Astrocyte (in vitro differentiated cells and primary cell): ENCODE results near the gene KDM7A. TPM values are rescaled to one million over a fixed set of nuclear protein-coding genes. Genes with fewer than 3 reads are reported as not detected.

Source experiments
- DNase-seq: peaks from one replicate; pipeline ENCODE4 v3.0.0-alpha.2; 2010; ENCODE audit warnings: low read depth
- FAIRE-seq: peaks from 2 replicates; lab custom pipeline; 2011; peaks lifted over from hg19 to GRCh38; lab: Jason Lieb, UNC
- H2AFZ ChIP-seq: 2 replicates; pipeline ENCODE4 v1.6.0; 2012; ENCODE audit warnings: low read depth, low read length, inconsistent platforms
- H3K27ac ChIP-seq: 2 replicates; pipeline ENCODE4 v1.5.1; 2011; ENCODE audit warnings: low read depth, low read length, inconsistent platforms
- H3K27me3 ChIP-seq: 2 replicates; pipeline ENCODE4 v1.6.0; 2011; ENCODE audit warnings: low read length, inconsistent platforms; ENCODE audit not compliant: insufficient read depth
- H3K36me3 ChIP-seq: 2 replicates; pipeline ENCODE4 v1.5.1; 2011; ENCODE audit warnings: low read length, inconsistent platforms; ENCODE audit not compliant: insufficient read depth
- H3K4me1 ChIP-seq: 2 replicates; pipeline ENCODE4 v1.5.1; 2011; ENCODE audit warnings: low read length, inconsistent platforms; ENCODE audit not compliant: insufficient read depth
- H3K4me2 ChIP-seq: 2 replicates; pipeline ENCODE4 v1.6.0; 2012; ENCODE audit warnings: low read length, inconsistent platforms
- H3K4me3 ChIP-seq: 2 replicates; pipeline ENCODE4 v1.5.1; 2011; ENCODE audit warnings: low read depth, mild to moderate bottlenecking, low read length, inconsistent platforms; ENCODE audit not compliant: insufficient read depth
- H3K79me2 ChIP-seq: 2 replicates; pipeline ENCODE4 v1.6.0; 2012; ENCODE audit warnings: mild to moderate bottlenecking, low read length, inconsistent platforms; ENCODE audit not compliant: insufficient read depth
- H3K9ac ChIP-seq: 2 replicates; pipeline ENCODE4 v1.6.0; 2012; ENCODE audit warnings: mild to moderate bottlenecking, low read length, inconsistent platforms
- H3K9me3 ChIP-seq: 2 replicates; pipeline ENCODE4 v1.5.1; 2012; ENCODE audit warnings: low read depth, mild to moderate bottlenecking, low read length, inconsistent platforms; ENCODE audit not compliant: insufficient read depth
- H4K20me1 ChIP-seq: 2 replicates; pipeline ENCODE4 v1.6.0; 2012; ENCODE audit warnings: low read length, inconsistent platforms; ENCODE audit not compliant: insufficient read depth
- H3K27ac Mint-ChIP-seq: one replicate; pipeline ENCODE4 v1.8.0; 2021; ENCODE audit warnings: mild to moderate bottlenecking, mixed read lengths; ENCODE audit not compliant: unreplicated experiment
- H3K27me3 Mint-ChIP-seq: one replicate; pipeline ENCODE4 v1.8.0; 2021; ENCODE audit warnings: low read depth, mixed read lengths; ENCODE audit not compliant: unreplicated experiment
- H3K36me3 Mint-ChIP-seq: one replicate; pipeline ENCODE4 v1.8.0; 2021; ENCODE audit warnings: low read depth, mixed read lengths; ENCODE audit not compliant: unreplicated experiment
- H3K4me1 Mint-ChIP-seq: one replicate; pipeline ENCODE4 v1.8.0; 2021; ENCODE audit warnings: low read depth, mixed read lengths; ENCODE audit not compliant: unreplicated experiment
- H3K4me3 Mint-ChIP-seq: one replicate; pipeline ENCODE4 v1.8.0; 2021; ENCODE audit warnings: mild to moderate bottlenecking, moderate library complexity, mixed read lengths; ENCODE audit not compliant: unreplicated experiment
- H3K9me3 Mint-ChIP-seq: one replicate; pipeline ENCODE4 v1.8.0; 2021; ENCODE audit warnings: mild to moderate bottlenecking, mixed read lengths; ENCODE audit not compliant: unreplicated experiment
- EZH2 ChIP-seq: IDR thresholded peaks from 2 replicates; pipeline ENCODE4 v1.6.1; 2012; ENCODE audit warnings: mild to moderate bottlenecking, low read length, inconsistent platforms; ENCODE audit not compliant: insufficient read depth
- total RNA-seq: library from RNA; stranded (reverse); gene quantifications from 2 replicates; pipeline ENCODE4 v1.2.1, GENCODE V29; 2021
- TF ChIP-seq, protein P1 (sequence below): IDR thresholded peaks from 2 replicates; pipeline ENCODE4 v1.5.1; 2011; ENCODE audit warnings: low read depth, mild to moderate bottlenecking, inconsistent platforms, low read length, moderate library complexity; ENCODE audit not compliant: insufficient read depth

KDM7A gene
- total RNA-seq, 1 donor from 2014 or later = 5.4 TPM

DNA sequence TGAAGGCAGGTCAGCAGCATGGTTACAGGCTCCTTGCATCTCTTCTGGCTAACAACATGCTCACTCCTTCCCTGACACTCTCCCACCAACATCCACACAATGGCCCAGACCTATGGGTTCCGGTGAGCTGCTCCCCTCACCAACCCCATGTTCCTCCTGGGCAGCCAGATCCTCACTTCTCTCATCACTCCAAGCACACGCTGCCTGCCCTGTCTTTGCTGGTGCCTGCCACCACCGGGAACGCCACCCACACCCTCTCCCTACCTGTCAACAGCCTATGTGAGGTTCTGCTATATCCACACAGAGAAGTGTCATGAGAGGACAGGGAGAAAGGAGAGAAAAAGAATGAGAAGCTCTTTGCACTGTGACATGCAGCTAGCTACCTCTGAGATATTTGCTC is 128.6 kb downstream of the KDM7A start:
- FAIRE-seq = no peak
- TF ChIP-seq EZH2 = no peak
- TF ChIP-seq, protein P1, sequence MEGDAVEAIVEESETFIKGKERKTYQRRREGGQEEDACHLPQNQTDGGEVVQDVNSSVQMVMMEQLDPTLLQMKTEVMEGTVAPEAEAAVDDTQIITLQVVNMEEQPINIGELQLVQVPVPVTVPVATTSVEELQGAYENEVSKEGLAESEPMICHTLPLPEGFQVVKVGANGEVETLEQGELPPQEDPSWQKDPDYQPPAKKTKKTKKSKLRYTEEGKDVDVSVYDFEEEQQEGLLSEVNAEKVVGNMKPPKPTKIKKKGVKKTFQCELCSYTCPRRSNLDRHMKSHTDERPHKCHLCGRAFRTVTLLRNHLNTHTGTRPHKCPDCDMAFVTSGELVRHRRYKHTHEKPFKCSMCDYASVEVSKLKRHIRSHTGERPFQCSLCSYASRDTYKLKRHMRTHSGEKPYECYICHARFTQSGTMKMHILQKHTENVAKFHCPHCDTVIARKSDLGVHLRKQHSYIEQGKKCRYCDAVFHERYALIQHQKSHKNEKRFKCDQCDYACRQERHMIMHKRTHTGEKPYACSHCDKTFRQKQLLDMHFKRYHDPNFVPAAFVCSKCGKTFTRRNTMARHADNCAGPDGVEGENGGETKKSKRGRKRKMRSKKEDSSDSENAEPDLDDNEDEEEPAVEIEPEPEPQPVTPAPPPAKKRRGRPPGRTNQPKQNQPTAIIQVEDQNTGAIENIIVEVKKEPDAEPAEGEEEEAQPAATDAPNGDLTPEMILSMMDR = no peak
- H3K36me3 ChIP-seq = no peaks in the 10 kb centered on the region

DNA sequence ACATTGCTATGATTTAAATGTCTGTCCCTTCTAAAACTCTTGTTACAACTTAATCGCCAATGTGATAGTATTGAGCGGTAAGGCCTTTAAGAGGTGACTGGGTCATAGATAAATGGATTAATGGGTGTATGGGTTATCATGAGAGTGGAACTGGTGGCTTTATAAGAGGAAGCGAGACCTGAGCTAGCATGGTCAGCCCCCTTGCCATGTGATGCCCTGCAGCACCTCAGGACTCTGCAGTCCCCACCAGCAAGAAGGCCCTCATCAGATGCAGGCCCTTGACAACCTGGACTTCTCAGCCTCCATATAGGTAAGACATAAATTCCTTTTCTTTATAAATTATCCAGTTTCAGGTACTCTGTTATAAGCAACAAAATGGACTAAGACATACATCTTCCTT is 129.6 kb downstream of the KDM7A start:
- no peaks in the 10 kb centered on the region for H4K20me1 ChIP-seq
- H3K4me1 ChIP-seq = peaks cover 3% of the 10 kb centered on the region
- Mint-ChIP-seq H3K27ac (no peak overlapping the region), H3K9me3 (no peaks in the 10 kb centered on the region), H3K27me3 (no peaks in the 10 kb centered on the region), H3K4me1 (peaks cover 6% of the 10 kb centered on the region), H3K36me3 (peaks cover 39% of the 10 kb centered on the region), H3K4me3 (no peak overlapping the region)
- no peaks in the 10 kb centered on the region for H3K9me3 ChIP-seq
- no peak for DNase-seq
- no peaks in the 10 kb centered on the region for H3K79me2 ChIP-seq
- no peak overlapping the region for H3K4me2 ChIP-seq
- TF ChIP-seq, protein P1 = no peak
- no peak for TF ChIP-seq EZH2
- no peak for FAIRE-seq
- H3K27me3 ChIP-seq = no peaks in the 10 kb centered on the region
- no peak overlapping the region for H3K27ac ChIP-seq
- no peaks in the 10 kb centered on the region for H3K36me3 ChIP-seq
- H3K9ac ChIP-seq = no peak overlapping the region
- no peak overlapping the region for H3K4me3 ChIP-seq
- H2AFZ ChIP-seq = no peak overlapping the region

More for the DNA sequence above, 128.6 kb downstream of the KDM7A start:
- Histone ChIP-seq H3K27ac (no peak overlapping the region), H3K79me2 (no peaks in the 10 kb centered on the region), H3K4me3 (no peak overlapping the region), H3K4me2 (no peak overlapping the region), H2AFZ (no peak overlapping the region), H3K4me1 (no peaks in the 10 kb centered on the region), H4K20me1 (no peaks in the 10 kb centered on the region), H3K9me3 (no peaks in the 10 kb centered on the region), H3K9ac (no peak overlapping the region), H3K27me3 (no peaks in the 10 kb centered on the region)
- Mint-ChIP-seq H3K9me3 (no peaks in the 10 kb centered on the region), H3K4me3 (no peak overlapping the region), H3K36me3 (peaks cover 39% of the 10 kb centered on the region), H3K27ac (no peak overlapping the region), H3K4me1 (peaks cover 6% of the 10 kb centered on the region), H3K27me3 (no peaks in the 10 kb centered on the region)
- no peak for DNase-seq

DNA sequence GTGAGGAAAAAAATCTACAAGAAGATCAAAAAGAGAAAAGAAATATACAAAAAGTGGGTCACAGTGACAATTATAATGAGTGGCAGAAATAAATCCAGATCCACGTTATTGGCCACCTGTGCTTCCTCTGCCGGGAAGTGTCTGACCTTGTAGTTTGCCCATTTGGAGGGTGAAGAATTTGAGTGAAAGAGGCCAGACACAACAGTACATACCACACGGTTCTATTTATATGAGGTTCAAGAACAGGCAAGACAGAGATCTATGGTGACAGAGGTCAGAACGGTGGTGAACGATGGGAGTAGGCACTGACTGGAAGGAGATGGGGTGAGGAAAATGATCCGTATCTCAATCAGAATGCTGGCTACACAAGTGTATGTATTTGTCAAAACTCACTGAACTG is 131.1 kb downstream of the KDM7A start:
- H3K9me3 ChIP-seq = no peaks in the 10 kb centered on the region
- DNase-seq = no peak
- H3K79me2 ChIP-seq = no peaks in the 10 kb centered on the region
- peaks cover 12% of the 10 kb centered on the region for H3K4me1 ChIP-seq
- Mint-ChIP-seq H3K27ac (no peak overlapping the region), H3K9me3 (no peaks in the 10 kb centered on the region), H3K4me1 (peaks cover 11% of the 10 kb centered on the region), H3K27me3 (no peaks in the 10 kb centered on the region), H3K4me3 (no peak overlapping the region), H3K36me3 (peaks cover 41% of the 10 kb centered on the region)
- TF ChIP-seq EZH2 = no peak
- TF ChIP-seq, protein P1 = no peak
- H3K36me3 ChIP-seq = no peaks in the 10 kb centered on the region
- no peak overlapping the region for H3K4me3 ChIP-seq
- H2AFZ ChIP-seq = no peak overlapping the region
- H3K4me2 ChIP-seq = no peak overlapping the region
- H3K9ac ChIP-seq = no peak overlapping the region
- H3K27ac ChIP-seq = no peak overlapping the region
- no peaks in the 10 kb centered on the region for H4K20me1 ChIP-seq
- FAIRE-seq = no peak
- no peaks in the 10 kb centered on the region for H3K27me3 ChIP-seq
